Activated naive CD4-positive, alpha-beta T cell treated with anti-CD3 and anti-CD28 coated beads, Interleukin-2, amount 10 ng/mL, durations not matched to agents 7 days and 5 days (primary cell): Measurements from ENCODE around the gene MS4A15.

ENCODE experiments used
- CTCF ChIA-PET: fragments of 350-600 bp; sonication (Branson Sonifier 250); formaldehyde crosslinking; loops from one replicate; lab custom pipeline; 2021; ENCODE audit warnings: antibody characterized with exemption; lab: Charles Lee
- DNase-seq: peaks from one replicate; pipeline ENCODE4 v3.0.0-alpha.2; 2020
- H3K27ac Mint-ChIP-seq: one replicate; pipeline ENCODE4 v1.8.0; 2021; ENCODE audit warnings: mild to moderate bottlenecking, moderate library complexity, mixed read lengths
- H3K27me3 Mint-ChIP-seq: one replicate; pipeline ENCODE4 v1.8.0; 2021; ENCODE audit warnings: mild to moderate bottlenecking, mixed read lengths
- H3K36me3 Mint-ChIP-seq: one replicate; pipeline ENCODE4 v1.8.0; 2021; ENCODE audit warnings: mixed read lengths
- H3K4me1 Mint-ChIP-seq: one replicate; pipeline ENCODE4 v1.8.0; 2021; ENCODE audit warnings: mixed read lengths
- H3K4me3 Mint-ChIP-seq: one replicate; pipeline ENCODE4 v1.8.0; 2021; ENCODE audit warnings: mild to moderate bottlenecking, moderate library complexity, mixed read lengths
- H3K9me3 Mint-ChIP-seq: one replicate; pipeline ENCODE4 v1.8.0; 2021; ENCODE audit warnings: mixed read lengths

MS4A15 gene

GRCh38 chr11:60775420-60775961 lies 18.8 kb downstream of the MS4A15 start:
- Mint-ChIP-seq H3K4me1 (peaks cover 7% of the 10 kb centered on the region), H3K27ac (peak overlapping the region; percentile 58), H3K27me3 (peaks cover 33% of the 10 kb centered on the region), H3K36me3 (no peaks in the 10 kb centered on the region), H3K9me3 (no peaks in the 10 kb centered on the region), H3K4me3 (no peak overlapping the region)
- CTCF ChIA-PET: interaction anchor here (0.6 to 4.0 kb wide), 17 partner anchors 10 to 413 kb away, joined by 3 to 22 read pairs (median 4); partner anchors contain the start of genes MS4A10 and PTGDR2
- peak; percentile 90 for DNase-seq

GRCh38 chr11:60776167-60776566 lies 19.5 kb downstream of the MS4A15 start:
- Mint-ChIP-seq H3K36me3 (no peaks in the 10 kb centered on the region), H3K4me3 (no peak overlapping the region), H3K9me3 (no peaks in the 10 kb centered on the region), H3K27ac (no peak overlapping the region), H3K27me3 (peaks cover 33% of the 10 kb centered on the region), H3K4me1 (peaks cover 7% of the 10 kb centered on the region)
- CTCF ChIA-PET: interaction anchor here (0.7 to 4.0 kb wide), 14 partner anchors 9 to 412 kb away, joined by 3 to 22 read pairs (median 4); partner anchors contain the start of genes MS4A10 and PTGDR2
- DNase-seq: no peak

GRCh38 chr11:60777106-60777505 lies 20.4 kb downstream of the MS4A15 start:
- peaks cover 33% of the 10 kb centered on the region for H3K27me3 Mint-ChIP-seq
- H3K9me3 Mint-ChIP-seq: no peaks in the 10 kb centered on the region
- no peak overlapping the region for H3K27ac Mint-ChIP-seq
- H3K4me3 Mint-ChIP-seq: no peak overlapping the region
- H3K4me1 Mint-ChIP-seq: peaks cover 7% of the 10 kb centered on the region
- H3K36me3 Mint-ChIP-seq: no peaks in the 10 kb centered on the region
- no peak for DNase-seq
- CTCF ChIA-PET: interaction anchor here (1.0 to 4.0 kb wide), 8 partner anchors 9 to 138 kb away, joined by 3 to 22 read pairs (median 8); no protein-coding TSS in a partner anchor

- peaks cover 33% of the 10 kb centered on the region for H3K27me3 Mint-ChIP-seq
- CTCF ChIA-PET: interaction anchor here (1.2 to 3.3 kb wide), 6 partner anchors 9 to 122 kb away, joined by 3 to 22 read pairs (median 8); no protein-coding TSS in a partner anchor
- no peak overlapping the region for H3K4me3 Mint-ChIP-seq
- H3K27ac Mint-ChIP-seq: no peak overlapping the region
- no peak for DNase-seq
- no peaks in the 10 kb centered on the region for H3K36me3 Mint-ChIP-seq
- H3K9me3 Mint-ChIP-seq: no peaks in the 10 kb centered on the region
- H3K4me1 Mint-ChIP-seq: peaks cover 7% of the 10 kb centered on the region
Measured at GRCh38 chr11:60777572-60777971, 20.9 kb downstream of the MS4A15 start.

- H3K9me3 Mint-ChIP-seq: no peaks in the 10 kb centered on the region
- H3K4me1 Mint-ChIP-seq: peaks cover 7% of the 10 kb centered on the region
- H3K27me3 Mint-ChIP-seq: peaks cover 20% of the 10 kb centered on the region
- no peaks in the 10 kb centered on the region for H3K36me3 Mint-ChIP-seq
- DNase-seq: no peak
- CTCF ChIA-PET: interaction anchor here (1.1 to 3.1 kb wide), 2 partner anchors 107 to 119 kb away, joined by 3 to 10 read pairs; no protein-coding TSS in a partner anchor
- no peak overlapping the region for H3K27ac Mint-ChIP-seq
- no peak overlapping the region for H3K4me3 Mint-ChIP-seq
Measured at GRCh38 chr11:60780065-60780464, 23.4 kb downstream of the MS4A15 start.

GRCh38 chr11:60780774-60781173 lies 24.1 kb downstream of the MS4A15 start:
- H3K4me1 Mint-ChIP-seq: peaks cover under 1% of the 10 kb centered on the region
- CTCF ChIA-PET: interaction anchor here (1.1 kb wide), 1 partner anchor 107 kb away, joined by 3 read pairs; no protein-coding TSS in a partner anchor
- DNase-seq: no peak
- peaks cover 15% of the 10 kb centered on the region for H3K27me3 Mint-ChIP-seq
- H3K27ac Mint-ChIP-seq: no peak overlapping the region
- no peak overlapping the region for H3K4me3 Mint-ChIP-seq
- no peaks in the 10 kb centered on the region for H3K36me3 Mint-ChIP-seq
- H3K9me3 Mint-ChIP-seq: no peaks in the 10 kb centered on the region

GRCh38 chr11:60781286-60781980 lies 24.8 kb downstream of the MS4A15 start:
- Mint-ChIP-seq H3K9me3 (no peaks in the 10 kb centered on the region), H3K27me3 (peaks cover 18% of the 10 kb centered on the region), H3K36me3 (no peaks in the 10 kb centered on the region), H3K27ac (no peak overlapping the region), H3K4me3 (no peak overlapping the region), H3K4me1 (no peaks in the 10 kb centered on the region)
- CTCF ChIA-PET: interaction anchor here (0.9 to 1.1 kb wide), 2 partner anchors 16 to 49 kb away, joined by 3 read pairs; no protein-coding TSS in a partner anchor
- no peak for DNase-seq

GRCh38 chr11:60781981-60782316 lies 25.3 kb downstream of the MS4A15 start:
- H3K27ac Mint-ChIP-seq: no peak overlapping the region
- no peaks in the 10 kb centered on the region for H3K9me3 Mint-ChIP-seq
- H3K4me1 Mint-ChIP-seq: no peaks in the 10 kb centered on the region
- CTCF ChIA-PET: interaction anchor here (0.9 to 1.1 kb wide), 2 partner anchors 17 to 48 kb away, joined by 3 read pairs; no protein-coding TSS in a partner anchor
- no peak for DNase-seq
- no peak overlapping the region for H3K4me3 Mint-ChIP-seq
- no peaks in the 10 kb centered on the region for H3K36me3 Mint-ChIP-seq
- H3K27me3 Mint-ChIP-seq: peaks cover 16% of the 10 kb centered on the region

GRCh38 chr11:60782393-60783140 lies 25.9 kb downstream of the MS4A15 start:
- Mint-ChIP-seq H3K4me1 (no peaks in the 10 kb centered on the region), H3K27me3 (peaks cover 10% of the 10 kb centered on the region), H3K4me3 (no peak overlapping the region), H3K9me3 (no peaks in the 10 kb centered on the region), H3K27ac (no peak overlapping the region), H3K36me3 (no peaks in the 10 kb centered on the region)
- CTCF ChIA-PET: interaction anchor here (0.9 to 1.1 kb wide), 2 partner anchors 18 to 48 kb away, joined by 3 read pairs; no protein-coding TSS in a partner anchor
- no peak for DNase-seq

- H3K36me3 Mint-ChIP-seq: no peaks in the 10 kb centered on the region
- CTCF ChIA-PET: no interaction called here
- H3K27ac Mint-ChIP-seq: no peak overlapping the region
Measured at GRCh38 chr11:60783141-60783484, 26.4 kb downstream of the MS4A15 start.

GRCh38 chr11:60783911-60784310 lies 27.2 kb downstream of the MS4A15 start:
- Mint-ChIP-seq H3K27ac (no peak overlapping the region), H3K9me3 (no peaks in the 10 kb centered on the region), H3K36me3 (no peaks in the 10 kb centered on the region), H3K4me3 (no peak overlapping the region), H3K4me1 (no peaks in the 10 kb centered on the region), H3K27me3 (peaks cover 10% of the 10 kb centered on the region)
- DNase-seq: no peak
- CTCF ChIA-PET: interaction anchor here (0.6 kb wide), 1 partner anchor 407 kb away, joined by 3 read pairs; no protein-coding TSS in a partner anchor

More at GRCh38 chr11:60783141-60783484, 26.4 kb downstream of the MS4A15 start:
- H3K9me3 Mint-ChIP-seq: no peaks in the 10 kb centered on the region
- no peaks in the 10 kb centered on the region for H3K4me1 Mint-ChIP-seq
- no peak for DNase-seq
- no peak overlapping the region for H3K4me3 Mint-ChIP-seq
- peaks cover 10% of the 10 kb centered on the region for H3K27me3 Mint-ChIP-seq

- no peak for DNase-seq
- Mint-ChIP-seq H3K27ac (peak within 1 kb of the TSS; percentile 22), H3K4me3 (no peak within 1 kb of the TSS), H3K27me3 (peaks cover 7% of the 10 kb centered on the region), H3K4me1 (no peaks in the 10 kb centered on the region), H3K9me3 (no peaks in the 10 kb centered on the region), H3K36me3 (no peaks in the 10 kb centered on the region)
- CTCF ChIA-PET: interaction anchor here (1.5 kb wide), 1 partner anchor 10 kb away, joined by 4 read pairs; no protein-coding TSS in a partner anchor
Measured at GRCh38 chr11:60785136-60785535, 28.5 kb downstream of the MS4A15 start, which contains the start of gene MS4A10. MS4A10 (plus strand) TSS chr11:60785333; CDS start chr11:60790336, 5,003 bp downstream.

GRCh38 chr11:60785806-60786361 lies 29.2 kb downstream of the MS4A15 start:
- Mint-ChIP-seq H3K4me1 (no peaks in the 10 kb centered on the region), H3K27me3 (peaks cover 13% of the 10 kb centered on the region), H3K9me3 (no peaks in the 10 kb centered on the region), H3K27ac (peak overlapping the region; percentile 22), H3K36me3 (no peaks in the 10 kb centered on the region), H3K4me3 (no peak overlapping the region)
- CTCF ChIA-PET: interaction anchor here (1.5 kb wide), 1 partner anchor 10 kb away, joined by 4 read pairs; no protein-coding TSS in a partner anchor
- no peak for DNase-seq
